Mucosa of descending colon (tissue), 3 donors: ENCODE measurements around the gene STK32C. TPM values are rescaled to one million over a fixed set of nuclear protein-coding genes. Genes with fewer than 3 reads are reported as not detected.
A peak's percentile ranks its signal among the peaks of the same experiment; 100 is the strongest.

Experiments used
- ATAC-seq: fragments of 200-7000 bp; cut with Tn5 transposase; one replicate; pipeline ENCODE4 v1.9.1; 2020; ENCODE audit warnings: mild to moderate bottlenecking, moderate library complexity
- DNase-seq, 3 donors: peaks; one replicate each; pipeline ENCODE4 v3.0.0-alpha.2; 2020
- H3K36me3 ChIP-seq: fragments of 200-600 bp; one replicate; pipeline ENCODE4 v1.8.0; 2021; ENCODE audit warnings: low read depth, mild to moderate bottlenecking
- H3K4me1 ChIP-seq: fragments of 200-600 bp; one replicate; pipeline ENCODE4 v1.8.0; 2021; ENCODE audit warnings: low read depth, mild to moderate bottlenecking
- H3K4me3 ChIP-seq: fragments of 200-600 bp; one replicate; pipeline ENCODE4 v1.8.0; 2021; ENCODE audit warnings: mild to moderate bottlenecking
- H3K9me3 ChIP-seq: fragments of 200-600 bp; one replicate; pipeline ENCODE4 v1.8.0; 2021; ENCODE audit warnings: mild to moderate bottlenecking
- CTCF ChIP-seq: fragments of 200-600 bp; IDR thresholded peaks from one replicate; pipeline ENCODE4 v1.8.0; 2022; ENCODE audit warnings: antibody characterized with exemption, mild to moderate bottlenecking
- intact Hi-C, 2 donors: fragments of 100-400 bp; cut with DNase I in 1 of 2; cut with micrococcal nuclease in 1 of 2; formaldehyde crosslinking; loops; one replicate each; pipeline versions ENCODE4 v1.11.0 to v1.11.1; 2022; cut with DNase I, micrococcal nuclease
- total RNA-seq, 3 donors: library from RNA; stranded (reverse); fragmentation: NEBNext Ultra II Directional in 2 of 3; extraction: Animal tissue kit (Norgen Biotek cat#: 25700) in 2 of 3; gene quantifications; one replicate each; pipeline versions ENCODE4 v1.2.1 to v1.2.4, GENCODE V29; 2021 to 2023
- donor health status: DM: no; HTN: no; CAD: no; lungs with moderate emphysema.
- donor health status: DM: no; HTN: no; CAD: no.
- donor health status: DM: no; HTN: yes; CAD: no.

Gene STK32C
- total RNA-seq, 3 donors from 2014 or later: 4.5 to 11.5 (median 11.1) TPM

GRCh38 chr10:132313865-132314264 is 6.1 kb upstream of the STK32C start:
- Histone ChIP-seq H3K4me3 (no peak overlapping the region), H3K36me3 (no peaks in the 10 kb centered on the region), H3K9me3 (no peaks in the 10 kb centered on the region), H3K4me1 (peaks cover 2% of the 10 kb centered on the region)
- DNase-seq (peak in 1 of 3 donors; percentile 10), ATAC-seq (no peak)
- intact Hi-C loops: no loop called here
- no peak for TF ChIP-seq CTCF

GRCh38 chr10:132313305-132313704 is 5.6 kb upstream of the STK32C start:
- TF ChIP-seq CTCF: no peak
- Histone ChIP-seq H3K4me1 (peaks cover 6% of the 10 kb centered on the region), H3K4me3 (no peak overlapping the region), H3K36me3 (no peaks in the 10 kb centered on the region), H3K9me3 (no peaks in the 10 kb centered on the region)
- peak in 1 of 3 donors; percentile 5 for DNase-seq
- ATAC-seq: no peak
- intact Hi-C loops: no loop called here

- no peak overlapping the region for H3K4me3 ChIP-seq
- H3K4me1 ChIP-seq: peaks cover 13% of the 10 kb centered on the region
- no peaks in the 10 kb centered on the region for H3K36me3 ChIP-seq
- TF ChIP-seq CTCF: no peak
- ATAC-seq: no peak
- H3K9me3 ChIP-seq: no peaks in the 10 kb centered on the region
- DNase-seq: no peak
- intact Hi-C loops: no loop called here
These were observed 3.7 kb upstream of the STK32C start for GRCh38 chr10:132311338-132311939.

- Histone ChIP-seq H3K4me3 (no peak overlapping the region), H3K4me1 (peaks cover 13% of the 10 kb centered on the region), H3K36me3 (no peaks in the 10 kb centered on the region), H3K9me3 (no peaks in the 10 kb centered on the region)
- intact Hi-C loops: no loop called here
- no peak for TF ChIP-seq CTCF
- no peak for DNase-seq
- ATAC-seq: no peak
These were observed 3.1 kb upstream of the STK32C start for GRCh38 chr10:132310701-132311337.

- H3K9me3 ChIP-seq: no peaks in the 10 kb centered on the region
- peaks cover 13% of the 10 kb centered on the region for H3K4me1 ChIP-seq
- no peak overlapping the region for H3K4me3 ChIP-seq
- intact Hi-C loops: no loop called here
- H3K36me3 ChIP-seq: no peaks in the 10 kb centered on the region
- ATAC-seq (no peak), DNase-seq (no peak)
- TF ChIP-seq CTCF: no peak
These were observed 2.3 kb upstream of the STK32C start for GRCh38 chr10:132309879-132310591.
